Measurements from ENCODE around the gene EPHA2. TPM values are rescaled to one million over a fixed set of nuclear protein-coding genes. Genes with fewer than 3 reads are reported as not detected.
"Not testable (repeated sequence)": the region's sequence is repeated elsewhere in the genome, so short reads cannot be mapped to it uniquely, and the experiment has no call there.

Gene EPHA2
- total RNA-seq, 1 donor from 2014 or later: 211 TPM

DNA sequence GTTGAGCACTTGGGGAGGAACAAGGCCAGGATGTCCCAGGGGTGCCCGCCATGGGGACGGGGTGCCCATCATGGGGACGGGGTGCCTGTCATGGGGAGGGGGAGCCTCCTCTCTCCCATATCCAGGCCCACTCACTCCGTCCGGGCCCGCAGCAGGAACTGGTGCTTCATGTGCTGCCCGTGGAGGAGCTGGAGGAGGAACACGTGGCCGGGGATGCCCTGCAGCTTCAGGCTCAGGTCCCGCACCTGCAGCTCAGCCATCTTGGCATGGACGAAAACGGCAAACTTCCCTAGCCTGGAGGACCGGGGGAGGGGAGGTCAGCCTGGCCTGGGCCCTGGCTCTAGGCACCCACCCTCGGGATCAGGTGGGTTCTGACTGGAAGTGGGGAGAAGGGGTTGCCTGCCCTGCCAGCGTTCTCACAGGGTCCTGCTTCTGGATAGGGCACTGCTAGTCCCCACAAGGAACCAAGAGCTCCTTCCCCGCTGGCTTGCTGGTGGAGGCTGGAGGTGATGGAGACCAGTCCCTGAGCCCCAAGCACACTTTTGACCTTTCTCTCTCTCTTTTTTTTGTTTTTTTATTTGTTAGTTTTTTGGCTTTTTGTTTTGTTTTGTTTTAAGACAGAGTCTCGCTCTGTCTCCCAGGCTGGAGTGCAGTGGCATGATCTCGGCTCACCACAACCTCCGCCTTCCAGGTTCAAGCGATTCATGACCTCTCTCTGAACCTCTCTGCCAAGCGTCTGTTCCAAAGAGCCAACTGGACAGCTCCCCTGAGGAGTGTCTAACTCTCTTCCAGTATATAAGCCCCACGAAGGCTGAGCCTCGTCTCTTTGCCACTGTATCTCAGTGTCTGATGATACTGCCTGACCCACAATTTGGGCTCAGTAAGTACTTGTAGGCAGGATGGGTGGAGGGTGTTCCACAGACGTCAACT is 46.7 kb upstream of the EPHA2 start:
- Histone ChIP-seq H3K27me3 (ENCODE audit: control insufficient read depth, insufficient read depth, low read length) (no peaks in the 10 kb centered on the region), H3K36me3 (ENCODE audit: control insufficient read depth, insufficient read depth, low read length) (no peaks in the 10 kb centered on the region), H3K4me3 (ENCODE audit: low read depth, low read length) (no peak overlapping the region)
- TF ChIP-seq, protein P1, sequence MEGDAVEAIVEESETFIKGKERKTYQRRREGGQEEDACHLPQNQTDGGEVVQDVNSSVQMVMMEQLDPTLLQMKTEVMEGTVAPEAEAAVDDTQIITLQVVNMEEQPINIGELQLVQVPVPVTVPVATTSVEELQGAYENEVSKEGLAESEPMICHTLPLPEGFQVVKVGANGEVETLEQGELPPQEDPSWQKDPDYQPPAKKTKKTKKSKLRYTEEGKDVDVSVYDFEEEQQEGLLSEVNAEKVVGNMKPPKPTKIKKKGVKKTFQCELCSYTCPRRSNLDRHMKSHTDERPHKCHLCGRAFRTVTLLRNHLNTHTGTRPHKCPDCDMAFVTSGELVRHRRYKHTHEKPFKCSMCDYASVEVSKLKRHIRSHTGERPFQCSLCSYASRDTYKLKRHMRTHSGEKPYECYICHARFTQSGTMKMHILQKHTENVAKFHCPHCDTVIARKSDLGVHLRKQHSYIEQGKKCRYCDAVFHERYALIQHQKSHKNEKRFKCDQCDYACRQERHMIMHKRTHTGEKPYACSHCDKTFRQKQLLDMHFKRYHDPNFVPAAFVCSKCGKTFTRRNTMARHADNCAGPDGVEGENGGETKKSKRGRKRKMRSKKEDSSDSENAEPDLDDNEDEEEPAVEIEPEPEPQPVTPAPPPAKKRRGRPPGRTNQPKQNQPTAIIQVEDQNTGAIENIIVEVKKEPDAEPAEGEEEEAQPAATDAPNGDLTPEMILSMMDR (IDR thresholded peaks at IDR 0.05; ENCODE audit: insufficient read depth, low read length, poor library complexity, severe bottlenecking): no peak
- no peak for DNase-seq (ENCODE audit: low read depth)

DNA sequence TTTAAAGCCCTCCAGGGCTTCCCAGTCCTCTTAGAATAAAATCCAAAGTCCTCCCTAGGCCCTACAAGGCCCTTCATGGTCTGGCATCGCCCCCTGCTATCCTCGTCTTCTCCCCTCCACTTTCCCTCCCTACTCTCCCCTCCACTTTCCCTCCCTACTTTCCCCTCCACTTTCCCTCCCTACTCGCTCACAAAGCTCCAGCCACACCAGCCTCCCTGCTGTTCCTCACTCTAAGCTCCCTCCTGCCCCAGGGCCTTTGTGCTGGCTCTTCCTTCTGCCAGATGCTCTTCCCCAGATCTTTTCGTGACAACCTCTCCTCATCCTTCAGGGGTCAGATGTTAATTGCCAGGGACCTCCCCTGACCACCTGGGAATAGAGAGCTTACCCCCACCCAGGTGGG is 43.8 kb upstream of the EPHA2 start:
- H3K36me3 ChIP-seq (ENCODE audit: control insufficient read depth, insufficient read depth, low read length): no peaks in the 10 kb centered on the region
- no peak for DNase-seq (ENCODE audit: low read depth)
- no peak overlapping the region for H3K4me3 ChIP-seq (ENCODE audit: low read depth, low read length)
- H3K27me3 ChIP-seq (ENCODE audit: control insufficient read depth, insufficient read depth, low read length): no peaks in the 10 kb centered on the region
- TF ChIP-seq, protein P1 (IDR thresholded peaks at IDR 0.05; ENCODE audit: insufficient read depth, low read length, poor library complexity, severe bottlenecking): no peak

DNA sequence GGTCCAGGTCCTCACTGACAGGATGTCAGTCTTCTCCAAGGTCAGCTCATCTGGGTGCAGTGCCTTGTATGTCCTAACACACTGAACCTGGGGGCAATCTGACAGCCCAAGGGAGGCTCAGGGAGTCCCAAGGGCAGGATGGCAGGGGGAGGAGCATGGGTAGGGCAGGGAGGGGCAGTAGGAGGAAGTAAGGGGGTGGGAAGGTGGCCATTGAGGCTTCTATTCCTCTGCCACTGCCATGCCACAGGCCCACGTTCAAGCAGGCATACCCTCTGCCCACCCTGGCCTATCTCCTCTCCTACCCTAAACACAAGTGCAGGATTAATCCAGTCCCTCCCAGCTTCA is 43.3 kb upstream of the EPHA2 start:
- TF ChIP-seq, protein P1 (IDR thresholded peaks at IDR 0.05; ENCODE audit: insufficient read depth, low read length, poor library complexity, severe bottlenecking): no peak
- Histone ChIP-seq H3K27me3 (ENCODE audit: control insufficient read depth, insufficient read depth, low read length) (no peaks in the 10 kb centered on the region), H3K4me3 (ENCODE audit: low read depth, low read length) (no peak overlapping the region), H3K36me3 (ENCODE audit: control insufficient read depth, insufficient read depth, low read length) (no peaks in the 10 kb centered on the region)
- no peak for DNase-seq (ENCODE audit: low read depth)

DNA sequence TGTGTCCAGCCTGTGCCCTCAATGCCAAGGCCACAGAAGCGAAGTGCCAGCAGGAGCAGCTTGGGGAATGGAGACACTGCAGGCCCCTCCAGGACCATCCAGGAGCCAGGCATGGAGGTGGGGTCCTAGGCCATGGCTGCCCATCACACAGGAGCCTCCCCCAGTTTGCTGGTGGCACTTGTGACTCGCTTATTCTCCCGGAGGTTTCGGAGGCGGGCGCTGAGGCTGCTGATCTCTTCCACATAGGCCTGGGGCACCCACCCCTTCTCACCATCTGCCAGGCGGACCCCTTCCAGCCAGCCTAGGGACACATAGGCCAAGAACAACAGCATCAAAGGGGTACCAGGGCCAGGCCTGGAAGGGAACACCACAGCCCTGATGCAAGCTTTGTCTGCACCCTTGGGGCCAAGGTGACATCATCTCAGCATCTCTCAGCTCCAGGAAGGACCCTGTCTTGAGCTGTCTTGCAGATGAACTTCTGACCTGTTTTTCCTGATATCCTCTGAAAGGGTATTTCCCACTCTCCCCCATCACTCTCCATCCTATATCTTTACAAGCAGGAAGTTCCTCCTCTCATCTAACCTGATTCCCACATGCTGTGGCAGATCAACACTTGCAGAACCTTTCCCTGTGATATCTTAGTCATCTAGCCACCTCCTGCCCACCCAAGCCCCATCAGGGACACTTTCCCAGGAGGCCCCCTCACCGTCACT is 42.7 kb upstream of the EPHA2 start:
- TF ChIP-seq, protein P1 (IDR thresholded peaks at IDR 0.05; ENCODE audit: insufficient read depth, low read length, poor library complexity, severe bottlenecking): no peak
- H3K36me3 ChIP-seq (ENCODE audit: control insufficient read depth, insufficient read depth, low read length): no peaks in the 10 kb centered on the region
- no peaks in the 10 kb centered on the region for H3K27me3 ChIP-seq (ENCODE audit: control insufficient read depth, insufficient read depth, low read length)
- DNase-seq (ENCODE audit: low read depth): no peak
- no peak overlapping the region for H3K4me3 ChIP-seq (ENCODE audit: low read depth, low read length)

DNA sequence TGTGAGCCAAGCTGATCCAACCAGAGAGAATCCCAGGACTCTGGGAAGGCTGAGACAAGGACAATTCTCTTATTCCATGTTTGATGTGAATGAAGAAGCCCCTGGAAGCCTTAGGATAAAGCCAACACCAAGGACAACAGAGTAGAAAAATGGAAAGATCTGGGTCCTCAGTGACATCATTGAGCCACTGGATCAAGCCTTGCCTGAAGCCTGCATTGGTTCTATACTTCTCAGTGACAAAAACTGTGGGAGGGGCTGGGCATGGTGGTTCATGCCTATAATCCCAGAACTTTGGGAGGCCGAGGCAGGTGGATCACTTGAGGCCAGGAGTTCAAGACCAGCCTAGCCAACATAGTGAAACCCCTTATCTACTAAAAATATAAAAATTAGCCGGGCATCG is 41.0 kb upstream of the EPHA2 start:
- H3K27me3 ChIP-seq (ENCODE audit: control insufficient read depth, insufficient read depth, low read length): no peaks in the 10 kb centered on the region

DNA sequence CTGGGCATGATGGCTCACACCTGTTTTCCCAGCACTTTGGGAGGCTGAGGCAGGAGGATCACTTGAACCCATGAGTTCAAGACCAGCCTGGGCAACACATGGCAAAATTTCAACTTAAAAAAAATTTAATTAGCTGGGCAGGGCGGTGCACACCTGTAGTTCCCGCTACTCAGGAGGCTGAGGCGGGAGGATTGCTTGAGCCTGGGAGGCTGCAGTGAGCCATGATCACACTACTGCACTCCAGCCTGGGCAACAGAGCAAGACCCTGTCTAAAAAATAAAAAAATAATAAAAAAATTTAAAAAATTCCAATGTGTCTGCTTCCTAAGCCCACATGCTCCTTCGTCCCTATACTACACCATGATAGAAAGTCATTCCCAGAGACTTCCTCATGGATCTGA is 40.3 kb upstream of the EPHA2 start:
- H3K4me3 ChIP-seq (ENCODE audit: low read depth, low read length); H3K27me3 ChIP-seq (ENCODE audit: control insufficient read depth, insufficient read depth, low read length); DNase-seq (ENCODE audit: low read depth); H3K36me3 ChIP-seq (ENCODE audit: control insufficient read depth, insufficient read depth, low read length): not testable (repeated sequence)

More for the DNA sequence above, 41.0 kb upstream of the EPHA2 start:
- TF ChIP-seq, protein P1 (IDR thresholded peaks at IDR 0.05; ENCODE audit: insufficient read depth, low read length, poor library complexity, severe bottlenecking): no peak
- Histone ChIP-seq H3K36me3 (ENCODE audit: control insufficient read depth, insufficient read depth, low read length) (no peaks in the 10 kb centered on the region), H3K4me3 (ENCODE audit: low read depth, low read length) (no peak overlapping the region)
- no peak for DNase-seq (ENCODE audit: low read depth)
